Left ventricle myocardium inferior (tissue), 1 donor: ENCODE measurements around the gene ZNF831. TPM values are rescaled to one million over a fixed set of nuclear protein-coding genes. Genes with fewer than 3 reads are reported as not detected.

Source experiments
- DNase-seq: peaks from one replicate; pipeline ENCODE4 v3.0.0-alpha.2; 2020
- H3K27ac ChIP-seq: fragments of 200-600 bp; replicated peaks from 2 replicates; pipeline ENCODE4 v1.8.0; 2021
- H3K27me3 ChIP-seq: fragments of 200-600 bp; 2 replicates; pipeline ENCODE4 v1.8.0; 2021; ENCODE audit warnings: low read depth
- H3K36me3 ChIP-seq: fragments of 200-600 bp; 2 replicates; pipeline ENCODE4 v1.8.0; 2021
- H3K4me1 ChIP-seq: fragments of 200-600 bp; 2 replicates; pipeline ENCODE4 v1.8.0; 2021
- H3K4me3 ChIP-seq: fragments of 200-600 bp; 2 replicates; pipeline ENCODE4 v1.8.0; 2021; ENCODE audit warnings: mild to moderate bottlenecking, moderate library complexity
- H3K9me3 ChIP-seq: fragments of 200-600 bp; replicated peaks from 2 replicates; pipeline ENCODE4 v1.8.0; 2021
- CTCF ChIP-seq: fragments of 200-600 bp; IDR thresholded peaks from 2 replicates; pipeline ENCODE4 v1.8.0; 2021; ENCODE audit warnings: antibody characterized with exemption, mild to moderate bottlenecking, borderline replicate concordance
- intact Hi-C: fragments of 100-400 bp; cut with micrococcal nuclease; formaldehyde crosslinking; loops from one replicate; pipeline ENCODE4 v1.11.0; 2022
- total RNA-seq: library from RNA; stranded (reverse); fragmentation: NEBNext Ultra II Directional; extraction: Animal tissue kit (Norgen Biotek cat#: 25700); gene quantifications from one replicate; pipeline ENCODE4 v1.2.1, GENCODE V29; 2021
- donor health status: DM: no; HTN: yes; CAD: no; lungs with severe emphysema.

Gene ZNF831
- total RNA-seq, 1 donor from 2014 or later, result 0.05 TPM

GRCh38 chr20:59204165-59204894, 40.7 kb downstream of the ZNF831 start:
- Histone ChIP-seq H3K4me3 (no peak overlapping the region), H3K4me1 (peaks cover 18% of the 10 kb centered on the region), H3K27ac (no peak overlapping the region), H3K27me3 (peaks cover 52% of the 10 kb centered on the region), H3K9me3 (peaks cover 18% of the 10 kb centered on the region), H3K36me3 (no peaks in the 10 kb centered on the region)
- no peak for DNase-seq
- TF ChIP-seq CTCF, result no peak
- intact Hi-C loops, result no loop called here

- Histone ChIP-seq H3K4me3 (no peak overlapping the region), H3K27me3 (peaks cover 59% of the 10 kb centered on the region), H3K27ac (no peak overlapping the region), H3K36me3 (no peaks in the 10 kb centered on the region), H3K4me1 (peaks cover 18% of the 10 kb centered on the region), H3K9me3 (peaks cover 11% of the 10 kb centered on the region)
- intact Hi-C loops, result no loop called here
- no peak for TF ChIP-seq CTCF
- no peak for DNase-seq
Measured at GRCh38 chr20:59205044-59205443, 41.4 kb downstream of the ZNF831 start.

GRCh38 chr20:59207235-59207634, 43.6 kb downstream of the ZNF831 start:
- Histone ChIP-seq H3K9me3 (no peaks in the 10 kb centered on the region), H3K27me3 (peaks cover 66% of the 10 kb centered on the region), H3K4me1 (peaks cover 18% of the 10 kb centered on the region), H3K36me3 (no peaks in the 10 kb centered on the region), H3K4me3 (no peak overlapping the region), H3K27ac (no peak overlapping the region)
- intact Hi-C loops, result no loop called here
- DNase-seq, result no peak
- TF ChIP-seq CTCF, result no peak

- TF ChIP-seq CTCF, result peak; percentile 69
- H3K36me3 ChIP-seq, result no peaks in the 10 kb centered on the region
- DNase-seq, result peak; percentile 44
- peaks cover 18% of the 10 kb centered on the region for H3K4me1 ChIP-seq
- H3K27me3 ChIP-seq, result peaks cover 71% of the 10 kb centered on the region
- H3K9me3 ChIP-seq, result no peaks in the 10 kb centered on the region
- no peak overlapping the region for H3K27ac ChIP-seq
- intact Hi-C loops, result no loop called here
- H3K4me3 ChIP-seq, result no peak overlapping the region
Measured at GRCh38 chr20:59207742-59208357, 44.2 kb downstream of the ZNF831 start.

GRCh38 chr20:59210186-59210585, 46.6 kb downstream of the ZNF831 start:
- no peak for TF ChIP-seq CTCF
- H3K27ac ChIP-seq, result no peak overlapping the region
- H3K9me3 ChIP-seq, result no peaks in the 10 kb centered on the region
- H3K4me3 ChIP-seq, result no peak overlapping the region
- intact Hi-C loops, result no loop called here
- DNase-seq, result no peak
- H3K27me3 ChIP-seq, result peaks cover 50% of the 10 kb centered on the region
- H3K4me1 ChIP-seq, result peaks cover 18% of the 10 kb centered on the region
- H3K36me3 ChIP-seq, result no peaks in the 10 kb centered on the region
